GM19099 (cell line): ENCODE measurements around the gene DCP1B.

Source experiments
- POLR2A ChIP-seq: IDR thresholded peaks from 3 replicates; pipeline ENCODE4 v1.6.1; 2011; ENCODE audit warnings: low read depth; ENCODE audit not compliant: insufficient read length; ENCODE audit errors: extremely low read depth

Gene DCP1B

GRCh38 chr12:1926251-1926657, 78.0 kb downstream of the DCP1B start:
- no peak for TF ChIP-seq POLR2A

GRCh38 chr12:1925684-1926006, 78.6 kb downstream of the DCP1B start:
- TF ChIP-seq POLR2A, result no peak

- no peak for TF ChIP-seq POLR2A
Observed at GRCh38 chr12:1924996-1925683, 79.1 kb downstream of the DCP1B start.

- no peak for TF ChIP-seq POLR2A
Observed at GRCh38 chr12:1922985-1923384, 81.3 kb downstream of the DCP1B start.

- TF ChIP-seq POLR2A, result no peak
Observed at GRCh38 chr12:1922075-1922709, 82.1 kb downstream of the DCP1B start.

DNA sequence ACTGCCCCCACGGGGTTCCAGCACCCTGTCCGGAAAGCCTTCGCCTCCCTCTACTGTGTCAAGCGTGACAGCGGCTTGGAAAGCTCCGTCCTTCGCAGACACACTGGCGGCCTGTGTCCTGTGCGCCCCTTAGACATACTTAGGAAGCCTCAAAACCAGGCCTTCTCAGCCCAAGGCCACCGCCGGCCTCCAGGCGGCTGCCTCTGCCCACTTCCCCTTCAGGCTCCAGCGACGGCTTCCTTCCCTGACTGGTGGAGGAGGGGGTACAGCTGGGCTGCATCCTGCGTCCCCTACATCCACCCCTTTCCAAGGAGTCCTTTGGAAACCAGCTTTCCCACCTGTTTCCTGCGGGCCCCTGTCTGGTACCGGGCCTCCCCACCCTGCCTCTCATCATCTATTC, 83.3 kb downstream of the DCP1B start:
- TF ChIP-seq POLR2A, result no peak

- no peak for TF ChIP-seq POLR2A
Observed at GRCh38 chr12:1920436-1920835, 83.8 kb downstream of the DCP1B start.

GRCh38 chr12:1919763-1920162, 84.5 kb downstream of the DCP1B start:
- no peak for TF ChIP-seq POLR2A

DNA sequence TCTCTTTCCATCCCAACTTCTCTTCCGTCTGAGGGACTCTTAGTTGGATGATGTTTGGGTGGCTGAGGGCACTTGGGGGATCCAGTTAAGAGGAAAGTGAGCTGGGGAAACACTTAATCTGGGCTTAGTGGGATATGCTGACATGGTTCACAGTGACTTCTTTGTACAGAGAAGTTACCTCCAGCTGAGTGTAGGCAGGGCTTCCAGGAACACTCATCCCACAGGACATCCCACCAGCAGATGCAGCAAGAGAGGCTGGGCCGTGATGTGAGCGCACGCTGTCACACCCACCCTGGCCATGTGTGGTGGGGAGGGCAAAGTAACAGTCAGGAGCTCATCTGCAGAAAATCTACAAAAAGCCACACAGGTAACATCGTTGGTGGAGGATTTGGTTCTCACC, 85.0 kb downstream of the DCP1B start:
- no peak for TF ChIP-seq POLR2A

GRCh38 chr12:1918884-1919236, 85.4 kb downstream of the DCP1B start:
- TF ChIP-seq POLR2A, result no peak

DNA sequence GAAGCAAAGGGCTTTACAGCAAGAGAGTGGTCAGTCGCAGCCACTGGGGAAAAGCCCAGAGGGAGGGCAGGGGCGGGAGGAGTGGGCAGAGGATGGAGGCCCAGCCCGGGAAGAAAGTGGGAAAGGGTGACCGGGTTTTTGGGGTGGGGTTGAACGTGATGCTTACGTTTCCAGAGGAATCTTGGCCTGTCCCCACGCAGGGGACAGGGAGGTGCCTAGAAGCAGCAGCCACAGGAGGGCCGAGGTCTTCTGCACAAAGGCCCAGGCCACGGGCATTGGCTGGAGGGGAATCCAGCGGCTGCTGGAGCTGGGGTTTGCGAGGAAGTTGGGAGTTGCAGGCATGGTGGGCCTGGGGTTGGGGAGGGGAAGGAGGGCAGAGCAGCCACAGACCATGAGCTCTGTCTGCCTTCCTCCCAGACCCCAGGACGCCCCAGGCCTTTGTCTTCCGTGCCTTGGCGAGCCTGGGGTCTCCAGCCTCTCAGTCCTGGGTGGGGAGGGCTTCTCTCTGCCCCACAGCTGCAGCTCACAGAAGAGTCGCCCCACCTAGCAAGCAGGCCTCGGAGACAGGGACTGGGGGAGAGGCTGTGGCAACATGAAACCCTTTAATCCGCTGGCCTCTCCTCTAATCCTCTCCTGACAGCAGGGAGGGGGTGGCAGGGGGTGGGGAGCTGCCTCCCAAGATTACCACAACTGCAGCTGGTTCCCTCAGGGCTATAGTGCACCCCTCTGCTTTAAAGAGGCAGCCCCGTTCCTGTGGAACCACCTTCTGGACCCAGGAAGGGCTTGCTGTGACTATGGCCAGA, 86.0 kb downstream of the DCP1B start, which contains the start of gene CACNA2D4:
TSS of gene CACNA2D4 (minus strand) at position 572 of the 803 bp plus-strand sequence. CDS start at position 393, 179 bp downstream.
- no peak for TF ChIP-seq POLR2A

DNA sequence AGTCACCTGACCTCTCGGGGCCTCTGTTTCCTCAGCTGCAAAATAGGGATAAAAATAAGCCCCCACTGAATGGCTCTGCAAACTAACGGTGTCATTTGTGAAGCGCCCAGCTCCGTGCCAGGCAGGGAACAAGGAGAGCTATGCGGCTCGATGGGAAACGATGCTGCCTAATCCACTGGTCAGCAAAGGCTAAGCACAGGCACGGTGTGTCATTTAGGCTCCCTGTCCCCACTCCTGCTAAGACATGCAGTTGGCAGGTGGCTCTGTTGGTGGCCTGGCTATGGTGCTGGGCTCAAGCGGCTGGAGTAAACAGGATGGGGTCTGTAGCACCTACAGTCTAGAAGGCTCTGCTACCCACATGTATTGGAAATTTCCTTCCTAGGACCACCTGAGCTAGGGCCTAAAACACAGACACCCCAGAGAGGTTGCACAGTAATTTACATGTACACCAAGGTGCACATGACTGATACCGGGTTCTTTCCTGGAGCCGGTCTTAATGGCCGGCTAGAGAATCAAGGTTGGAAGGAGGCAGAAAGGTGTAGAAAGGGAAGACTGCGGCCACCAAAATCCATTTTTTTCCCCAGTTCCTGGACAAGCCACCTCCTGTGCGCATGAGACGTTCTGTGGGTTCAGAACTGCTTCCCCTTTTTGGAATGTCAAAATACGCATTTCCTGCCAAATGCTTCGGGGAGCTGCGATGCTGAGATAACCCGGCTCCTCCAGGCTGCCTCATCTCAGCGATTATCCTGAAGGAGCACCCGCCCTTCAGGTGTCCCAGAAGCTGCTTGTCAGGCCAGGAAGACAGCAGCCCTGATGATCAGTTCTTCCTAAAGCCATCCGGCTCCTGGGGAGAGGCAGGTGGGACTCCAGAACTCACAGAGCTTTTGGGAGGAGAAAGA, 86.8 kb downstream of the DCP1B start:
- TF ChIP-seq POLR2A, result no peak

GRCh38 chr12:1916371-1917171, 87.7 kb downstream of the DCP1B start:
- no peak for TF ChIP-seq POLR2A
